Measurements from ENCODE around the gene ACACA.
A peak's percentile ranks its signal among the peaks of the same experiment; 100 is the strongest.

Gene ACACA

GRCh38 chr17:37123941-37124820, 282.5 kb downstream of the ACACA start:
- peak; percentile 77 for DNase-seq

GRCh38 chr17:37123386-37123785, 283.2 kb downstream of the ACACA start:
- DNase-seq, result no peak

- DNase-seq, result no peak
Observed at GRCh38 chr17:37121616-37122015, 285.0 kb downstream of the ACACA start.

- no peak for DNase-seq
Observed at GRCh38 chr17:37118366-37119137, 288.1 kb downstream of the ACACA start.

- DNase-seq, result no peak
Observed at GRCh38 chr17:37117373-37118142, 289.1 kb downstream of the ACACA start.

GRCh38 chr17:37116671-37117185, 289.9 kb downstream of the ACACA start:
- DNase-seq, result no peak

- no peak for DNase-seq
Observed at GRCh38 chr17:37111329-37111728, 295.3 kb downstream of the ACACA start.

- no peak for DNase-seq
Observed at GRCh38 chr17:37110746-37111145, 295.9 kb downstream of the ACACA start.

GRCh38 chr17:37109731-37110710, 296.6 kb downstream of the ACACA start:
- DNase-seq, result no peak

- DNase-seq, result no peak
Observed at GRCh38 chr17:37109106-37109505, 297.5 kb downstream of the ACACA start.

GRCh38 chr17:37107406-37108083, 299.1 kb downstream of the ACACA start:
- no peak for DNase-seq

GRCh38 chr17:37106049-37106448, 300.6 kb downstream of the ACACA start:
- no peak for DNase-seq

- DNase-seq, result no peak
Observed at GRCh38 chr17:37103231-37103630, 303.4 kb downstream of the ACACA start.

GRCh38 chr17:37101306-37101705, 305.3 kb downstream of the ACACA start:
- no peak for DNase-seq

GRCh38 chr17:37100231-37100630, 306.4 kb downstream of the ACACA start:
- DNase-seq, result peak; percentile 88

- DNase-seq, result no peak
Observed at GRCh38 chr17:37098910-37099664, 307.5 kb downstream of the ACACA start.

- DNase-seq, result no peak
Observed at GRCh38 chr17:37098152-37098551, 308.5 kb downstream of the ACACA start.

GRCh38 chr17:37097154-37097553, 309.5 kb downstream of the ACACA start:
- no peak for DNase-seq

GRCh38 chr17:37096071-37096470, 310.6 kb downstream of the ACACA start:
- no peak for DNase-seq

- DNase-seq, result peak; percentile 64
Observed at GRCh38 chr17:37094391-37094790, 312.2 kb downstream of the ACACA start.

Measured in MV-4-11 (cell line).